Right lobe of liver (tissue), 6 donors: Measurements from ENCODE around the gene APBA2. TPM values are rescaled to one million over a fixed set of nuclear protein-coding genes. Genes with fewer than 3 reads are reported as not detected.

ENCODE experiments used
- ATAC-seq, 4 donors: fragments of 200-7000 bp; cut with Tn5 transposase; one replicate each; pipeline ENCODE4 v1.9.1; 2020; ENCODE audit warnings: mild to moderate bottlenecking in 4 of 4, moderate library complexity in 4 of 4
- DNase-seq, 3 donors: peaks; one replicate each; pipeline ENCODE4 v3.0.0-alpha.2; 2020
- H3K27ac ChIP-seq, 3 donors: fragments of 200-600 bp; one replicate each; pipeline ENCODE4 v1.8.0; 2022
- H3K27me3 ChIP-seq, 2 donors: fragments of 200-600 bp; one replicate each; pipeline ENCODE4 v1.8.0; 2022
- H3K36me3 ChIP-seq, 4 donors: fragments of 200-600 bp; sonication (generic) in 1 of 4; one replicate each; pipeline versions ENCODE4 v1.5.1 to v1.8.0; 2017 to 2022; ENCODE audit warnings: control low read depth in 1 of 4
- H3K4me1 ChIP-seq, 4 donors: fragments of 200-600 bp; sonication (generic) in 1 of 4; one replicate each; pipeline versions ENCODE4 v1.5.1 to v1.8.0; 2017 to 2022; ENCODE audit warnings: control low read depth in 1 of 4
- H3K4me3 ChIP-seq, 3 donors: fragments of 200-600 bp; one replicate each; pipeline ENCODE4 v1.8.0; 2022
- H3K9me3 ChIP-seq, 4 donors: fragments of 200-600 bp; sonication (generic) in 1 of 4; one replicate each; pipeline versions ENCODE4 v1.5.1 to v1.8.0; 2017 to 2022; ENCODE audit warnings: control low read depth in 1 of 4
- POLR2A ChIP-seq: fragments of 450-650 bp; IDR thresholded peaks from one replicate; pipeline ENCODE4 v1.6.1; 2017; ENCODE audit warnings: antibody characterized with exemption, mild to moderate bottlenecking
- WGBS: methylation state at CpG from one replicate; pipeline ENCODE4 v1.1.6; 2018; ENCODE audit warnings: low coverage, low lambda C conversion rate; ENCODE audit not compliant: insufficient coverage; ENCODE audit errors: missing lambda C conversion rate; 5-methylcytosine and 5-hydroxymethylcytosine counted together
- intact Hi-C, 2 donors: fragments of 100-400 bp; cut with DNase I; formaldehyde crosslinking; loops; one replicate each; pipeline versions ENCODE4 v1.11.2 to v1.14.1; 2022
- total RNA-seq, 6 experiments: library from RNA; depleted of rRNA in 2 of 6; stranded (reverse); fragments of >200 nt in 2 of 6; fragmentation: NEBNext Ultra II Directional in 3 of 6; extraction: Animal tissue kit (Norgen Biotek cat#: 25700) in 3 of 6; gene quantifications; one replicate each; pipeline versions ENCODE4 v1.1.0 to v1.2.4, GENCODE V29; 2016 to 2023
- TF ChIP-seq, protein P1 (sequence below), 4 donors: fragments of 200-600 bp in 3 of 4; fragments of 450-650 bp in 1 of 4; IDR thresholded peaks; one replicate each; pipeline versions ENCODE4 v1.5.1 to v1.8.0; 2016 to 2022; ENCODE audit warnings: antibody characterized with exemption in 4 of 4, mild to moderate bottlenecking in 2 of 4
- donor health status: DM: no; HTN: yes; CAD: no.
- donor health status: DM: no; HTN: no; CAD: no.
- donor health status: DM: no; HTN: no; CAD: no.
- donor health status: DM: no; HTN: yes; CAD: no.
- donor health status: DM: no; HTN: yes; CAD: no.

Gene APBA2
- total RNA-seq, 6 experiments from 2014 or later, result 0.51 to 0.75 (median 0.69) TPM

DNA sequence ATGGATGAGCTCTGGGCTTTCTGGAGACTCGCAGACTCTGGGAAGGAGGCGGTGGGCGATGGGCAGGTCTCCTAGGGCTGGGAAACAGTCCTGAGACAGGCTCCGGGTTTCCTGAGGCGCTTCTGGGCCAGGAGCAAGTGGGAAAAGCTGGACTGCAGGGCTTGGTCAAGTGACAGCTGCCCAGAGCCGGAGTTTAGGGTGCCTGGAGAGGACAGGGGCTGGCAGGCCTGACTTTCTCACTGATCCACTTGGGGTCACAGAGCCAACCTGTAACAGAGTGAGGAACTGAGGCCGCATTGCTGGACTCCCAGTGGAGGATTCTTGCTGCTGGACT is 107.9 kb downstream of the APBA2 start:
- Histone ChIP-seq H3K27me3 (no peaks in the 10 kb centered on the region), H3K36me3 (no peaks in the 10 kb centered on the region), H3K4me1 (no peaks in the 10 kb centered on the region), H3K9me3 (no peaks in the 10 kb centered on the region), H3K27ac (no peak overlapping the region), H3K4me3 (no peak overlapping the region)
- no peak for DNase-seq
- no CpG with 5 or more reads among the region's 7 CpGs for WGBS
- ATAC-seq, result no peak
- intact Hi-C loops, result no loop called here
- TF ChIP-seq POLR2A, result no peak
- TF ChIP-seq, protein P1, sequence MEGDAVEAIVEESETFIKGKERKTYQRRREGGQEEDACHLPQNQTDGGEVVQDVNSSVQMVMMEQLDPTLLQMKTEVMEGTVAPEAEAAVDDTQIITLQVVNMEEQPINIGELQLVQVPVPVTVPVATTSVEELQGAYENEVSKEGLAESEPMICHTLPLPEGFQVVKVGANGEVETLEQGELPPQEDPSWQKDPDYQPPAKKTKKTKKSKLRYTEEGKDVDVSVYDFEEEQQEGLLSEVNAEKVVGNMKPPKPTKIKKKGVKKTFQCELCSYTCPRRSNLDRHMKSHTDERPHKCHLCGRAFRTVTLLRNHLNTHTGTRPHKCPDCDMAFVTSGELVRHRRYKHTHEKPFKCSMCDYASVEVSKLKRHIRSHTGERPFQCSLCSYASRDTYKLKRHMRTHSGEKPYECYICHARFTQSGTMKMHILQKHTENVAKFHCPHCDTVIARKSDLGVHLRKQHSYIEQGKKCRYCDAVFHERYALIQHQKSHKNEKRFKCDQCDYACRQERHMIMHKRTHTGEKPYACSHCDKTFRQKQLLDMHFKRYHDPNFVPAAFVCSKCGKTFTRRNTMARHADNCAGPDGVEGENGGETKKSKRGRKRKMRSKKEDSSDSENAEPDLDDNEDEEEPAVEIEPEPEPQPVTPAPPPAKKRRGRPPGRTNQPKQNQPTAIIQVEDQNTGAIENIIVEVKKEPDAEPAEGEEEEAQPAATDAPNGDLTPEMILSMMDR (IDR thresholded peaks at IDR 0.05), result no peak

DNA sequence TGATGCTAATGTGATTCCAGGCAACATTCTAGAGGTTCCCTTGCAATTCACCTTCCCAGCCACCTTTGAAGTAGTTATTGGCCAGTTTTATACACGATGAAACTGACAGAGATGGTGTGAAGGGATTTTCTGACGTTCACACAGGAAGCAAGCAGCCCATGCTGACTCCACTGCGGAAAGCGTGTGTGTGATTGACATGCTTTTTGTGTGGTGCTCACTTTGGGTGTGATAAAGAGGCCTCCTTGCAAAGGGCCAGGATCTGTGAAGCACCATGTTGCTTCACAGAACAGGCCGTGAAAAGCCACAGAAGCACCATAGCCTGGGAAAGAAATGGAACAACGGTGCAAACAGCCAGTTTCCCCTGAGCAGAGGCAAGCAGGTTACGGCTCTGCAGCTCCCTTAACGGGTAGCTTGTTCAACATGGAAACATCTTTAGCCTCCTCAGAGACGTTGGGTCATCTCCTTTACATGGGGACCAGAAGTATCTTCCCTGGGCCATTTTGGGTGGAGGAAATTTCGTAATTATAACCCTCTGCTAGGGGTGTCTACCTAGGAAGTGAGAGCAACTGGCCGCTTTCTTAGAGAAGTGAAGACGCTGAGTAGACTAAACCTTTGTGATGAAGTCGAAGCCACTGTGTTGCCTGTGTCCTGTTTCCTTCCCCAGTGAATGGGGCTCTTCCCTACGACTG is 108.5 kb downstream of the APBA2 start:
- Histone ChIP-seq H3K4me3 (no peak overlapping the region), H3K36me3 (no peaks in the 10 kb centered on the region), H3K9me3 (no peaks in the 10 kb centered on the region), H3K27me3 (no peaks in the 10 kb centered on the region), H3K27ac (no peak overlapping the region), H3K4me1 (no peaks in the 10 kb centered on the region)
- DNase-seq, result no peak
- WGBS, result 52% methylated on average over 8 of the region's 14 CpGs
- ATAC-seq, result peak in 1 of 4 donors; percentile 29
- intact Hi-C loops, result no loop called here
- TF ChIP-seq, protein P1 (IDR thresholded peaks at IDR 0.05), result no peak
- TF ChIP-seq POLR2A, result no peak

DNA sequence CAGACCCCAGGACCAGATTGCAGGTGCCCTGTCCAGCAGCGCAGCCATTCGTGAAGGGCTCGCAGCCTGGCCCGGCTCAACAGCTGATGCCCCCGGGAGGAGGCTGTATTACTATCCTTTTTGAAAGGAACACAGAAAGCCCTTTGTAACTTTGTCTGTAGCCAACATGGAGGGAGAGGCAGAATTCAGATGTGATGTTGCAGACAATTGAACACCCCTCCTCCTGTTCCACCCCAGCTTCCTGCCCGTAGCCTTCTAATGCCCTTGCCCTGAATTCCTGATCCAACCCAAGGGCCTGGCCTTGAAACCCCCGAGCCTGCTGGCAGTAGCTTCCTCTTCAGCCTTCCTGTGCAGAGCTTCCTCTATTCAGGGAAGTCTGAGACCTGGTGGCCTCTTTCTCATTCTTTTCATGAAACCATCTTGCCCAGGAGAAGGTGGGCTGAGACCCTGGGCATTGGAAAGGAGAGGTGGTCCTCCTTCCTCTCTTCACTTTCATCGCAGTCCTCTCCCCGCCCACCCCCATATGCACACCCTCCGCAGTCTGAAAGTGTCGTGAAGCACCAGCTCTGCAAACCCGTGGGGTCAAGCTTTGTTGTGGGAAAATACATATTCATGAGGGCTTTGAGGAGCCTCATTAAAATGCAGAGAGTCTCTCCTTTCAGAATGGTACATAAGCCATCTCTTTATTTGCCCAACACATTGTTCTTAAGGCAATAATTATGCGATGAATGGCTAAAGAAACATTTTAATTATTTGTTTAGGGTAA is 109.2 kb downstream of the APBA2 start:
- H3K36me3 ChIP-seq, result no peaks in the 10 kb centered on the region
- H3K9me3 ChIP-seq, result no peaks in the 10 kb centered on the region
- DNase-seq, result no peak
- no peaks in the 10 kb centered on the region for H3K4me1 ChIP-seq
- WGBS, result 64% methylated on average over 10 of the region's 13 CpGs
- H3K27ac ChIP-seq, result no peak overlapping the region
- intact Hi-C loops, result no loop called here
- no peak overlapping the region for H3K4me3 ChIP-seq
- TF ChIP-seq, protein P1 (IDR thresholded peaks at IDR 0.05), result no peak
- TF ChIP-seq POLR2A, result no peak
- ATAC-seq, result peak in 1 of 4 donors; percentile 19
- H3K27me3 ChIP-seq, result no peaks in the 10 kb centered on the region

DNA sequence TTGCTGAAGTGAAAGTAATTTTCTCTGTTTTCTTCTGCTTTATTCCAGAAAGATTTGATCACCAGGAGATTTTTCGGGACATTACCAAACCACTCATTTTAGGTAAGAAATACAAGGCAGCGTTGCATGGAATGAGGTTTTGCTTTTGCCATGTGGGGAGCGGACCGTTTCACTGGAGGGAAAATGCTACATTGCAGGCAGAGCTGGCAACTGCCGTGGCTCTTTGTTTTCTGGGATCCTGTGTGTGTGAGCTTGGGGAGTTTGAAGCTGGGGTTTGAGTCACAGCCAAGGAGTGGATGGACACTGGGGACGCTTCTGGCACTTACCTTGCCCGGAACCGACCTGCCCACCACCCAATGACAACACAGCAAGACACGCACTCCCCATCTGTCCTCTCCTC is 109.9 kb downstream of the APBA2 start:
- DNase-seq (no peak), ATAC-seq (no peak)
- no peaks in the 10 kb centered on the region for H3K36me3 ChIP-seq
- no peaks in the 10 kb centered on the region for H3K9me3 ChIP-seq
- H3K27me3 ChIP-seq, result no peaks in the 10 kb centered on the region
- no peak overlapping the region for H3K4me3 ChIP-seq
- no peaks in the 10 kb centered on the region for H3K4me1 ChIP-seq
- TF ChIP-seq POLR2A, result no peak
- TF ChIP-seq, protein P1 (IDR thresholded peaks at IDR 0.05), result no peak
- intact Hi-C loops, result no loop called here
- 74% methylated on average over 6 of the region's 9 CpGs for WGBS
- no peak overlapping the region for H3K27ac ChIP-seq
